ENCODE data around the gene ADGRB2.

- TF ChIP-seq POLR2AphosphoS5 (IDR thresholded peaks at IDR 0.05) (no peak), CTCF (IDR thresholded peaks at IDR 0.05) (no peak), POLR2A (IDR thresholded peaks at IDR 0.05) (no peak), EP300 (IDR thresholded peaks at IDR 0.05) (no peak)
Measured at GRCh38 chr1:31790140-31790539, 26.0 kb upstream of the ADGRB2 start.

Data from sigmoid colon (tissue), 4 donors.